ENCODE results near the gene PSMB1. TPM values are rescaled to one million over a fixed set of nuclear protein-coding genes. Genes with fewer than 3 reads are reported as not detected.

Gene PSMB1
- total RNA-seq, 4 donors from 2014 or later, result 152 to 258 (median 213) TPM

GRCh38 chr6:170584181-170584953 is 31.3 kb upstream of the PSMB1 start, which contains the start of gene PDCD2:
Gene PDCD2, minus strand, starts transcription at chr6:170584637. Its CDS starts 56 bp downstream, at chr6:170584581.
- H3K4me3 ChIP-seq, result peak within 1 kb of the TSS; percentile 88 to 99 (median 96)
- WGBS, 2 donors, result 1% methylated on average over 17 of the region's 81 CpGs; no CpG with 5 or more reads in 1 of the 2 donors
- no peaks in the 10 kb centered on the region for H3K9me3 ChIP-seq
- intact Hi-C loops (cut with DNase I), result no loop called here
- peaks cover 0 to 33% (median 15%) of the 10 kb centered on the region in 3 donors for H3K4me1 ChIP-seq
- TF ChIP-seq CTCF (IDR thresholded peaks at IDR 0.05) (peak in 1 of 6 experiments; percentile 24), POLR2A (IDR thresholded peaks at IDR 0.05) (peak in 3 of 4 donors; percentile 45 to 72 (median 55))
- H3K36me3 ChIP-seq, result peaks cover 4 to 37% (median 5%) of the 10 kb centered on the region in 3 donors
- H3K27ac ChIP-seq, result peak within 1 kb of the TSS; percentile 89 to 97 (median 94)
- peak; percentile 52 for DNase-seq
- no peaks in the 10 kb centered on the region for H3K27me3 ChIP-seq

- intact Hi-C loops (cut with DNase I), result no loop called here
- H3K9me3 ChIP-seq, result no peaks in the 10 kb centered on the region
- H3K27me3 ChIP-seq, result no peaks in the 10 kb centered on the region
- TF ChIP-seq CTCF (IDR thresholded peaks at IDR 0.05), result no peak
- TF ChIP-seq POLR2A (IDR thresholded peaks at IDR 0.05), result no peak
- H3K4me1 ChIP-seq, result peaks cover 0 to 33% (median 15%) of the 10 kb centered on the region in 3 donors
- H3K36me3 ChIP-seq, result peaks cover 4 to 41% (median 5%) of the 10 kb centered on the region in 3 donors
- no peak for DNase-seq
- peak overlapping the region; percentile 88 to 99 (median 96) for H3K4me3 ChIP-seq
- H3K27ac ChIP-seq, result peak overlapping the region; percentile 89 to 97 (median 94)
- WGBS, 2 donors, result 0 to 1% methylated on average over 9 to 12 of the region's 12 CpGs
Measured at GRCh38 chr6:170583756-170584180, 30.7 kb upstream of the PSMB1 start.

GRCh38 chr6:170578909-170579308 is 25.8 kb upstream of the PSMB1 start:
- Histone ChIP-seq H3K27ac (no peak overlapping the region), H3K27me3 (no peaks in the 10 kb centered on the region), H3K9me3 (no peaks in the 10 kb centered on the region), H3K4me3 (no peak overlapping the region), H3K4me1 (peaks cover 0 to 20% (median 8%) of the 10 kb centered on the region in 3 donors), H3K36me3 (peaks cover 4 to 90% (median 5%) of the 10 kb centered on the region in 3 donors)
- intact Hi-C loops (cut with DNase I), result no loop called here
- DNase-seq, result no peak
- TF ChIP-seq POLR2A (IDR thresholded peaks at IDR 0.05) (no peak), CTCF (IDR thresholded peaks at IDR 0.05) (no peak)

GRCh38 chr6:170575250-170575649 is 22.1 kb upstream of the PSMB1 start:
- intact Hi-C loops (cut with DNase I), result no loop called here

More at GRCh38 chr6:170575250-170575649, 22.1 kb upstream of the PSMB1 start:
- 68 to 87% methylated on average over 1 of the region's 1 CpG for WGBS, 2 donors
- Histone ChIP-seq H3K4me1 (no peaks in the 10 kb centered on the region), H3K4me3 (no peak overlapping the region), H3K9me3 (no peaks in the 10 kb centered on the region), H3K27ac (no peak overlapping the region), H3K27me3 (no peaks in the 10 kb centered on the region), H3K36me3 (peaks cover 3 to 98% (median 18%) of the 10 kb centered on the region in 3 donors)
- no peak for DNase-seq
- TF ChIP-seq POLR2A (IDR thresholded peaks at IDR 0.05), result no peak
- TF ChIP-seq CTCF (IDR thresholded peaks at IDR 0.05), result peak in 2 of 6 experiments; percentile 11 to 38
